GM12874 (cell line): ENCODE results near the gene TLL1.

Experiments used
- CTCF ChIP-seq: IDR thresholded peaks from 2 replicates; pipeline ENCODE4 v1.5.1; 2011; ENCODE audit warnings: low read depth, mild to moderate bottlenecking, control low read depth, low read length, moderate library complexity; ENCODE audit not compliant: insufficient read depth

TLL1 gene

DNA sequence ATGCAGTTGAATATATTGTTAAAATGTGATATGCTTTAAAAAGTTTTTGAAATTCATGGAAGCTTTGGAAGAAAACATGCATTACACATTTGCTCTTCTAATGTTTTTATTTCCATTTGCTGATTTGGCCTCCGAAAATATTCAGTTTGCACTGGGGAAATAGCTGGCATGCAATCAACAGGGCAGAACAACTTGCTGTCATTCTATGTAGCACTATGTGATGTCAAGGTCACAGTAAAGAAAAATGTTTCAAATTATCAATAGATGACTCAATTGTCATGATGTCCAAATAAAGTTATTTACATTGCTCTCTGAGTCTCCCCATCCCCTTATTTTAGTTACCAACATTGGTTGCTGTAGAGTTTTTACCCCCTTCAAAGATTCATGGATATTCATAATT is 119.2 kb downstream of the TLL1 start:
- TF ChIP-seq CTCF: no peak

DNA sequence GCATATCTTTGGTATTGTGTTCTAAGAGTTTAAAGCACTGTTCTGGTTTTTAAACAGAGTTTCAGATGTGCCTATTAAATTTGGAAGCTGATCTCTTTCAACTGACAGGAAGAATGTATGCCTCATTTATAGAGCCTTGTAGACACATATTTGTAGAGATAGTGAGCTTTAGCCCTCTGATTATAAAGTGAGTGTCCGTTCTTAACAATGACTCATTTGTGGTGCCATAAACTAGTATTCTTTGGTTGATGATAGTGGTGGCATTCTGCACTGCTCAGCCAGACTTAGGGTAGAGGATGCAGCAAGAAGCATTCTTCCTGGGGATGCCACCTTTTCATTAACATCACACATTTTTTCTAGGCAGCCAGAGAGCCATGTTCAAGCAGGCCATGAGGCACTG is 121.7 kb downstream of the TLL1 start:
- no peak for TF ChIP-seq CTCF

DNA sequence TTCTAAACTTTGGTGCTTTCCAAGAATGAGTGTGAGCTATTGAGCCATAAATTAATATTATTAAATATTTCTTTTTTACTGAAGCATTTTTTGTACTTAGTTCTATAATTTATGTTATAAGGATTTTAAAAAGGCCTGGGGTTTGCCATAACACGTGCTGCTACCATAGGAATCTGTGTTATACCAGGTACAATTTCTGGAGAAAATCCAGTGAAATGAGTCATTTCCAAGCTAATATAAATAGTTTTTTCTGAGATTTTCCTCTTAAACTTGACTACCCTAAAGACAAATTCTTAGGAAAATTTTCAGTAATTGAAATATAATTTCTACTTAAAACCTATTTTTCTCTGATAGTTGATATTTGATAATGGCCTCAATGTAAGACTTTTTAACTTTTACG is 130.8 kb downstream of the TLL1 start:
- no peak for TF ChIP-seq CTCF

DNA sequence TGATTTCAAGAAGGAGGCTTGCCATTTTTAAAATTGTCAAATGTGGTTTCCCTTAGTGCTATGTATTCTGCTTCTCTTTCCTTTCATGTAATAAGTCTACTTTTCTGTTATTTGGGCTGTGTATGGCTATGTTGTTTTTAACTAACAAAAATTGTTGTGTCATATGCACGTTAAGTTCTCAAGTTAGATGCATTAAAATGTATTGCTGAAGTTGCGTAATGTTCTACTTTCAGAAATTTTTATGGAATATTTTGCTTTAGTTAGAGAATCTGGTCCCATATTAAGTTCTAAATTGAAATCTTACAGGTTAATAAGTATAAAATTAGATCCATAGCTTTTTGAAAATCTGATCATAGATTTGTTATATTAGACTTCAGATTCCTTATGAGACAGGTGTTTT is 133.2 kb downstream of the TLL1 start:
- no peak for TF ChIP-seq CTCF

GRCh38 chr4:166008510-166008909 is 135.5 kb downstream of the TLL1 start:
- no peak for TF ChIP-seq CTCF

DNA sequence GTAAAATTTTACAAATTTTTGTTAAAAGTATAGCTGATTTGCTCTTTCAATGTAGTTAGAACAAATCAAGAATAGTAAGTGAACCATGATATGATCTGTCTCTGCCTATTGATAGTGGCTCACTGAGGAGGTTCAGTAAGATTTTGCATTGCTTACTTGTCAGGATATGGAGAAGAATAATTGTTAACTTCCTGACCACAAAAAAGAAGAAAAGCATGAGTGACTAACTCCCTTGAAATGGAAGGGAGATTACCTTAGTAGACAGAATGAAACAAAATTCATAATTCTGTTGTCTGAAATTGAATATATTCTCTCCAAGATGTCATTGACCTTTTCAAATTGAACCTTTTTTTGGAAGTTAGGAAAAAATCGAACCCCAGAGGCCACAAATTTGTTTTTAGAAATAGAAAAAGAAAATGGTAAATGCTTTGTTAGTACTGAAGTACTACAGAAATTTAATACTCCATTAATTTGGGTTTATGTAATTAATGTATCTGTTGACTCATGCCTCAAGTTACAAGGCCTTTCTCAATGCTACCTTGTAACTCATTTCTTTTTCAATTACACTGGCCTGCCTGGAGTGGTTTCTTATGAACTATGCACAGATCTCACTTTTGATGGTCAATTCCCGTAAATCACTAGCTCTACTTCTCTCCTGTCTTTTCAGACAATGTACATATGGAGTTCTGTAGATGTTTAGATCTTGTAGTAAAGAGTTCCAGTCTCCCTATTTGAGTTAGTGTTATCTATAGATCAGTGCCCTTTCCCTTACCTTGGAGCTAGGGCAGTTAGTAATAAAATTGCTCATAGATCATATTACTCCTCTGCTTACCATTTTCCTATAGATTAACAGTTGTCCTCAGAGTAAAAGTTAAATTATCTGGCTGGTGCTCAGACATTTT is 139.3 kb downstream of the TLL1 start:
- no peak for TF ChIP-seq CTCF

GRCh38 chr4:166014411-166014810 is 141.4 kb downstream of the TLL1 start:
- TF ChIP-seq CTCF: no peak
